Caki2 (cell line): ENCODE measurements around the gene TMIGD2. TPM values are rescaled to one million over a fixed set of nuclear protein-coding genes. Genes with fewer than 3 reads are reported as not detected.
"Not testable (repeated sequence)": the region's sequence is repeated elsewhere in the genome, so short reads cannot be mapped to it uniquely, and the experiment has no call there.

Source experiments
- DNase-seq: peaks from one replicate; pipeline ENCODE4 v3.0.0-alpha.2; 2015; ENCODE audit warnings: low read depth
- in situ Hi-C: cut with HindIII; loops from 2 replicates; pipeline ENCODE4 v1.10.0; 2016; ENCODE audit warnings: low sequenced_read_pairs, low pct_unique_long_range_greater_than_20kb, mixed read lengths
- total RNA-seq: library from RNA; depleted of rRNA; stranded (reverse); fragments of >200 nt; shearing (Covaris generic); gene quantifications from 2 replicates; pipeline ENCODE4 v1.2.3, GENCODE V29; 2014; ENCODE audit warnings: low replicate concordance; rRNA removed

The TMIGD2 gene
- total RNA-seq, result not detected in 2 replicates

DNA sequence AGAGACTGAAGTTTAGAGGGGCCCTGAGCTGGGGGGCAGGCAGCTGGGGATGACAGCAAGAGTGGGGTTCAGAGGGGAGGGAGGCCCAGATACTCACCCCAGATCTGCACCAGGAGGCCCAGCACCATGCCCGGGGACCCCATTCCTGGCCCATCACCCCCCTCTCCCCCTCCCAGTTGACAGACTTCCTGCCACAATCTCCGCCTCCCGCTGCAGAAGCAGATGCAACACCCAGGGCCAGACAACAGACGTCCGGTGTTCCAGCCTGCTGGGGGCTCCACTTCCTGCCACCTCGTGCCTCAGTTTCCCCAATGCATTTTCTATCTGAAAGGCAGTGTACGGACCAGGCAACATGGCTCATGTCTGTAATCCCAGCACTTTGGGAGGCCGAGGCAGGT, at the start of gene TMIGD2:
TSS of gene TMIGD2 (minus strand) at position 147 of the 398 bp plus-strand sequence. CDS start at position 143, 4 bp downstream.
- in situ Hi-C loops, result no loop called here
- no peak for DNase-seq

DNA sequence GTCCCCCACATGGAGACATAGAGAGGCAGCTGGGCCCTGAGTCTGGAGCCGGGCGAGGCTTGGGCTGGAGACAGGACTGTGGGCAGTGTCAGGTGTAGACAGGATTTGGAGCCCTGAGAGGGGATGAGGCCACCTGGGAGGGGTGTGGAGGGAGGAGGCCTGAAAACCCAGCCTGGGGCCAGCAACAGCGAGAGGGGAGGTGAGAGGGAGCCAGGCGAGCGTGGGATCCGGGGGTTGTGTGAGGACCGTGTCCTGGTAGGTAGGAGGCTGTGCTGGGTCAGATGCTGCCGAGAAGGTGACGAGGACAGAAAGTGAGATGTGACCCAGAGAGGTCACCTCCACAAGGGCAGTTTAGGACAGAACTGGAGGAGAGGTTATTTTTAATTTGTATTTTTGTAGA, 48.5 kb upstream of the TMIGD2 start:
- DNase-seq, result no peak
- in situ Hi-C loops, result no loop called here

GRCh38 chr19:4350111-4350510, 47.9 kb upstream of the TMIGD2 start:
- DNase-seq, result no peak
- in situ Hi-C loops, result no loop called here

DNA sequence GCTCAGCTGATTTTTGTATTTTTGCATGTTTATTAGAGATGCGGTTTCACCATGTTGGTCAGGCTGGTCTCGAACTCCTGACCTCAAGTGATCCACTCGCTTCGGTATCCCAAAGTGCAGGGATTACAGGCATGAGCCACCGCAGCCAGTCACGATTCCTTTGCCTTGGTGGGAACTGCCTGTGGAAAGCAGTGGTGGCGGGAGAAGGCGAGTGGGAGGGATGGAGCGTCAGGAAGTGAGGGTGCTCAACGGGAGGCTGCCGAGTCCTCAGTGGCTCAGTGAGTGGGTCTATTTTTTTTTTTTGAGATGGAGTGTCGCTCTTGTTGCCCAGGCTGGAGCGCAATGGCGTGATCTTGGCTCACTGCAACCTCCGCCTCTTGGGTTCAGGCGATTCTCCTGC, 47.0 kb upstream of the TMIGD2 start:
- DNase-seq, in situ Hi-C loops: not testable (repeated sequence)

DNA sequence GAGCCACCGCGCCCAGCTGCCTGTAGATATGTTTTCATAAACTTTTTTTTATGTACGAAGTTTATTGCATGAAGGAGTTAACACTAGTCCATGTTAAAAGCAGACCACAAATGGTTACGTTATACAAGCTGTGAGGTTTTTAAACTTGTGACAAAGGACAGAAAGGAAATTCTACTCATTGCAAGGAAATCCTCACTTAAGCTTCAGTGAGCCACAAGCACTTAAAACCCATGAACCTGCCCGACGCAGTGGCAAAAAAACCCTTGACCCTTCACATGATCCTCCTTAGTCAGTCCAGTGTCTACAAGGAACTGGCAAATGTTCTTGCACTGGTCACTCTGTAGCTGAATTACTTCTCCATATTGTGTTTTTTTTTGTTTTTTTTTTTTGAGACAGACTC, 45.3 kb upstream of the TMIGD2 start:
- DNase-seq, result no peak
- in situ Hi-C loops, result no loop called here

DNA sequence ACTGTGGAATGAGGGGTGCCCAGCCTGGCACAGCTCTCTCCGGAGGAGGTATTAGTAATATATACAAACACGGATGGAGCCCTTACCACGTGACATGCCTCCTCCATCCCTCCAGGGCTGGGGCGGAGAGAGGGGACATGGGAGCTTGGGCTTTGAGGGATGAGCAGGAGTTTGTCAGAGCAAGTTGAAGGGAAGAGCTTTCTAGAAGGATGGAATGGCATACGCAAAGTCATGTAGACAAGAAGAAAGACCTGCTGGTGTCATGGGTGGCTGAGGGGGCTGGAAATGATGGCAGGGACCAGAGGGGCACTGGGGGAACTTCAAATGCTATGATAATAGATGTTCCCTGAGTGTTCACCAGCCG, 43.8 kb upstream of the TMIGD2 start:
- no peak for DNase-seq
- in situ Hi-C loops, result no loop called here

DNA sequence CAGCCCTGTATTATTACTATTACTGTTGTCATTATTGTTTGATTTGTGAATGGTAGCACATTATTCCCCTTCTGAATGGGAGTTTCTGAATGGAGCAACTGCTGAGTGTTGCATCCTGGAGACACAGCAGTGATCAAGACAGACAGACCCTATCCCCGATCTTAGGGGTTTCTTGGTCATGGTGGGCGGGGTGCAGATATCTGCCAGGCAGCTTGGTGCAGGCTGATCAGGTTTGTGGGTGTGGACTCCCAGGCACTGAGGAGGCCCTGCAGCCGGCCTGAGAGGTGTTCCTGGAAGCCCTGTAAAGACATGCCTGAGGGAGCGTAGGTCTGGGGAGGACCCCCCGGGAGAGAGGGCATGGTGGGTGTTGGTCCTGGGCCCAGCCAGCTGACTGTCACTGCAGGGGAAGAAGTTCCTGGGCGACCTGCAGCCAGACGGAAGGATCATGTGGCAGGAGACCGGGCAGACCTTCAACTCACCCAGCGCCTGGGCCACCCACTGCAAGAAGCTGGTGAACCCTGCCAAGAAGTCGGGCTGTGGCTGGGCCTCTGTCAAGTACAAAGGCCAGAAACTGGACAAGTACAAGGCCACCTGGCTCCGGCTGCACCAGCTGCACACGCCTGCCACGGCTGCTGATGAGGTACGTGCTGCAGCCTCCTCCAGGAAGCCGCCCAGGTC, 43.3 kb upstream of the TMIGD2 start:
- in situ Hi-C loops, result no loop called here

GRCh38 chr19:4343370-4344307, 41.5 kb upstream of the TMIGD2 start, which contains the start of gene MPND:
Gene MPND, plus strand, starts transcription at chr19:4343562. Its CDS starts 32 bp downstream, at chr19:4343594.
- in situ Hi-C loops, result no loop called here
- no peak for DNase-seq

More for the DNA sequence above, 43.3 kb upstream of the TMIGD2 start:
- no peak for DNase-seq

GRCh38 chr19:4342615-4343369, 40.6 kb upstream of the TMIGD2 start:
- in situ Hi-C loops, result no loop called here
- DNase-seq, result peak; percentile 100

- no peak for DNase-seq
- in situ Hi-C loops, result no loop called here
These were observed 40.1 kb upstream of the TMIGD2 start for GRCh38 chr19:4342314-4342614.

GRCh38 chr19:4338441-4339355, 36.5 kb upstream of the TMIGD2 start, which contains the start of gene STAP2:
Gene STAP2, minus strand, starts transcription at chr19:4338827. Its CDS starts 74 bp downstream, at chr19:4338753.
- DNase-seq, result no peak
- in situ Hi-C loops, result no loop called here

- DNase-seq, result no peak
- in situ Hi-C loops, result no loop called here
These were observed 35.8 kb upstream of the TMIGD2 start for GRCh38 chr19:4337906-4338440.

DNA sequence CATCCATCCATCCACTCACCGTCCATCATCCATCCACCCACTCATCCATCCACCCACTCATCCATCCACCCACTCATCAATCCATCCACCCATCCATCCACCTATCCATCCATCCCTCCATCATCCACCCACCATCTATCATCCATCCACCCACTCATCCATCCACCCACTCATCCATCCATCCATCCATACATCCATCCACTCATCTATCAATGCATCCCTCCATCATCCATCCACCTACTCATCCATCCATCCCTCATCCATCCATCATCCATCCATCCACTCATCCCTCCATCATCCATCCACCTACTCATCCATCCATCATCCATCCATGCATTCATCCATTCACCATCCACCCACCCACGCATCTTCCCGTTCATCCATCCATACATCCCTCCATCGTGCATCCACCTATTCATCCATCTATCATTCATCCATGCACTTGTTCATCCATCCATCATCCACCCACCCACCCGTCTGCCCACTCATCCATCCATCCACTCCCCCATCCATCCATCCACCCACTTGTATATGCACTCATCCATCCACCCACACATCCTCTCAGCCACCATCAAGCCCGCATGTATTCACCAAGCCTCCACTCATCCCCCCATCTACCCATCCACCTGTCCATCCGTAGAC, 32.9 kb upstream of the TMIGD2 start:
- DNase-seq, result no peak
- in situ Hi-C loops, result no loop called here

DNA sequence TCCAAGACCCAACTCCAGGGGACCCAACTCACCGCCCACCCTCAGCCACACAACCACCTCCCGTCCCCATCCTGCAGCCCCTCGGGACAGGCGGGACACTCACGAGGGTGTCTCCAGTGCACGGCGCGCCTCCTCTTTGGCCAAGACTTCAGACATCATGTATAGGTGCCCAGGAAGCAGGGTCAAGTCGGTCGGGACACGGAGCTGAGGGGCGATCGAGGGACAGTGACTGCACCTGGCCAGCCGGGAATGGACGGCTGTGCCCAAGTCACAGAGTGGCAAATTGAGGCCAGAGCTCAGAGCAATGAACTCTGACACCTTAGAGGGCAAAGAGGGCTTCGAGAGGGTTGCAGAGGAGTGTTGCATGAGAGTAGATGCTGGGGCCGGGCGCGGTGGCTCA, 27.7 kb upstream of the TMIGD2 start:
- DNase-seq, result no peak
- in situ Hi-C loops, result no loop called here

- in situ Hi-C loops, DNase-seq: not testable (repeated sequence)
These were observed 26.9 kb upstream of the TMIGD2 start for GRCh38 chr19:4328991-4329681.

DNA sequence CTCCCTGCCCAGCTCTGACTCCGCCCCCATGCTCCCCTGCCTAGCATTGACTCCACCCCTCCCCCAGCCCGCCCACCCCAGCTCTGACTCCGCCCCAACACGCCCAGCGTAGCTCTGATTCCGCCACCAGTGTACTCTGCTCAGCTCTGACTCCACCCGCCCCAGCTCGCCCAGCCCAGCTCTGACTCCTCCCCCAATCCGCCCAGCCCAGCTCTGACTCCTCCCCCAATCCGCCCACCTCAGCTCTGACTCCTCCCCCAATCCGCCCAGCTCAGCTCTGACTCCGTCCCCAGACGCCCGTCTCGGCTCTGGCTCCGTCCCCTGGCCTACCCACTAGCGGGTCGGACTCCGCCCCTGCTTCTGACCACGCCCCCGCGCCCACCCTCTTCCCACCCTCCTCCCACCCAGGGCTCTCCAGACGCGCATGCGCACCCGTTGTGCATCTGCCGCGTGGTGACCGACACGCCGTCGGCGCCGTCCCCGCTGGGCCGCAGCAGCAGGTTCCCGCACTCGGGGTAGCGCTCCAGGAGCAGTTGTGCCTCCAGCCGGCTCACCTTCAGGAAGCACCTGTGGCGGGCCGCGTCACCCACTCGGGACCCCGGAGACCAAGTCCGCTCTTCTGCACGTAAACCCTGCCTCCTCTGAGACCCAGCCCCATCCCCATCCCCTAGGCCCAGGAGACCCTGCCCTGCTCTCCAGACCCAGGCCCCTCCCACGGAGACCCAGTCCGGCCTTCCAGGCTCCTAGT, 26.2 kb upstream of the TMIGD2 start:
- peak; percentile 94 for DNase-seq
- in situ Hi-C loops, result no loop called here
